GM18517 (cell line): ENCODE data around the gene NFKBIE.

Experiments
- ATAC-seq: cut with Tn5 transposase; IDR thresholded peaks from one replicate; pipeline ENCODE4 v1.9.1; 2021; ENCODE audit warnings: mild to moderate bottlenecking, moderate library complexity; ENCODE audit not compliant: unreplicated experiment

NFKBIE gene

DNA sequence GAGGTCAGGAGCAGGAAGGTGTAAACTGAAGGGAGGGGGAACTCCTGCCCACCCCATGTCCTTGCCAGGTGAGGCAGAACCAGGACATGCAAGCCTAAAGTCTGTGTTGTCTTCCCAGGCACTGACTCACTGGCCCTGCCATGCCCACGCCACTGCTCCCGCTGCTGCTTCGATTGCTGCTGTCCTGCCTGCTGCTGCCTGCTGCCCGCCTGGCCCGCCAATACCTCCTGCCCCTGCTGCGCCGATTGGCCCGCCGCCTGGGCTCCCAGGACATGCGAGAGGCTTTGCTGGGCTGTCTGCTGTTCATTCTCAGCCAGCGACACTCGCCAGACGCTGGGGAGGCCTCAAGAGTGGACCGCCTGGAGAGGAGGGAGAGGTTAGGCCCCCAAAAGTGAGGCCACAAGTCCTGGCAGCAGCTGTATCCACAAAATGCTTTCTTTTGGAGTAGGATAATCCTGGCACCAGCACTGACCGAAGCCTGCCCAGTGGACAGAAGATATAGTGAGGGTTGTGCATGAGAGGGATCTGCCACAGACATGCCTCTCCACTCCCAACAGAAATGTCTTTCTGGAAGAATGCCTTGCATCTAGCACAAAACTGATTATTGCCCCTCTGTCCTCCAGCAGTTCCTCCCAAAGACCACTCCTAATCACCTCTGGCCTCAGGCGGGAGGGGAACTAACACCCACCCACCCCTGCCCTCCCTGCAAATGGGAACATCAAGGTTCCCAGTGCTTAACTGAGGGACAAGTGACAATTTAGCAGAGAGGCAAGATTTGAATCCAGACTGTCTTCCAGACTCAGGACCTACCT lies 47.8 kb downstream of the NFKBIE start:
- ATAC-seq = no peak

DNA sequence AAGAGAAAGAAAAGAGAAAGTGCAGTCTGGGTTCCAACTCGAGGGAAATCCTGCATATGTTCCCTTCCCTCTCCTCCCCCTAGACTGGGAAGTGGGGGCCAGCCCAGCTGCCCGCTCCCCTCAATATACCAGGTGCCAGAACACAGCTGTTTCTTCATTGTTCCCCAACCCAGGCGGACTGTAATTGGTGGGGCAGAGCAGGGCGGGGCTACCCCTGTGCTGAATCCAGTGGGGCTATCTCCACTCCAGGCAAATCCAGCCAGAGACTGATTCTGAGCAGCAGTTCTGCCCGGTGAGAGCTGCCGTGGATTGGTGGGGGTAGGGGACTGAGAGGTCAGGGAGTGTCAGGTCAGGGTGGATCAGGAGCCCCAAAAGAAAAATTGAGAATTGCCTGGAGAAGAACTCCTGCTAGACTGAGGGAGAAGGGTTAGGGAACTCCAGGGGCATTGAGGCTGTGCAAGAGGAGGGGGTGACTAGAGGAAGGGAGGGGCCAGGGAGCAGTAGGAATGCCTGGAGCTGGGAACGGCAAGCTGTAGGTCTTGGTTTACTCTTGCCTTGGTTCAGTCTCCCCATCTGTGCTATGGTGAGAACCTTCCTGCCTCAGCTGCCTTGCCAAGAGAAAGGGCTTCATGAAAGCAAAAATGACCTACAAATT lies 48.5 kb downstream of the NFKBIE start, which contains the start of gene MYMX:
Gene MYMX (plus strand): TSS at position 250 of the 655 bp plus-strand sequence. CDS start 546 bp downstream, outside the sequence.
- no peak for ATAC-seq

- ATAC-seq = no peak
Observed at GRCh38 chr6:44214307-44214706, 51.0 kb downstream of the NFKBIE start.

DNA sequence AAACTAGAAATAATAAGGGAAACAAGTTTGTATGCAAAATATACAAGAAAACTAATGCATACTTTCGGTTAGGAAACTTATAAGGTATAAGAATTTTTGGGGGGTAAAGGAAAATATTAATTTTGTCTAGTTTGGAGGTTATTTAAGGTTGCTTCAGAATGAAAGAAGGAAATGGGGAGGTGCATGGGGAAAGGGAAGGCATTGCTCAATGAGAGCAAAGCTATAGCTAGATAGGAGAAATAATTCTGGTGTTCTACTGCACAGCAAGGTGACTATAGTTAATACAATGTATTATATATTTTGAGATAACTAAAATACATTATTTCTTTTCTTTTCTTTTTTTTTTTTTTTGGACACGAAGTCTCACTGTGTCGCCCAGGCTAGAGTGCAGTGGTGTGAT lies 54.1 kb downstream of the NFKBIE start:
- ATAC-seq = no peak
